Mammary epithelial cell (primary cell): ENCODE results near the gene GALNT17.

Source experiments
- EZH2 ChIP-seq: IDR thresholded peaks from 2 replicates; pipeline ENCODE4 v1.6.1; 2012; ENCODE audit warnings: low read length, inconsistent platforms, borderline replicate concordance
- TF ChIP-seq, protein P1 (sequence below), 2 donors: IDR thresholded peaks in 1 of 2; conservative IDR thresholded peaks in 1 of 2; 2 replicates each; pipeline ENCODE4 v1.5.1; 2011 to 2012; ENCODE audit warnings: inconsistent platforms in 2 of 2, low read length in 2 of 2, mild to moderate bottlenecking in 2 of 2, control low read depth in 1 of 2, low read depth in 1 of 2; ENCODE audit not compliant: insufficient read depth in 1 of 2; ENCODE audit errors: extremely low read depth in 1 of 2

DNA sequence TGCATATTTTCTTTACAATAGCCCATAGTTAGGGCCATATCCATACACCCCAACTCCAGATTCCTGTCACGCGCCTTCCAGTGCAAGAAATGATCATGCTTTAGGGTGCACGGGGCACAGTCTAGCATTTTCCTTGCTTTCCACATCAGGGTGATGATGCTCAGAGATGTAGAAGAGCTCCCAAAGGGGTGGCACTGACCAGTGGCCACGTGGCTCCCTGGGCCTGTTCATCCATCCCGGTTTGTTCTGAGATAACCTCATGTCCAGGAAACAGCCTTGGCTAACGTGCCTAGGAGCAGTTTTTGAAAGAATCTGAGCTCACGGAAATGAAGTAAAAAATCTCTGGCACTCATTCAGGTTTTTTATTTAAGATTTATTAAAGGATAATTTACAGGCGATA, 139.3 kb downstream of the GALNT17 start:
- TF ChIP-seq EZH2, result no peak
- TF ChIP-seq, protein P1, sequence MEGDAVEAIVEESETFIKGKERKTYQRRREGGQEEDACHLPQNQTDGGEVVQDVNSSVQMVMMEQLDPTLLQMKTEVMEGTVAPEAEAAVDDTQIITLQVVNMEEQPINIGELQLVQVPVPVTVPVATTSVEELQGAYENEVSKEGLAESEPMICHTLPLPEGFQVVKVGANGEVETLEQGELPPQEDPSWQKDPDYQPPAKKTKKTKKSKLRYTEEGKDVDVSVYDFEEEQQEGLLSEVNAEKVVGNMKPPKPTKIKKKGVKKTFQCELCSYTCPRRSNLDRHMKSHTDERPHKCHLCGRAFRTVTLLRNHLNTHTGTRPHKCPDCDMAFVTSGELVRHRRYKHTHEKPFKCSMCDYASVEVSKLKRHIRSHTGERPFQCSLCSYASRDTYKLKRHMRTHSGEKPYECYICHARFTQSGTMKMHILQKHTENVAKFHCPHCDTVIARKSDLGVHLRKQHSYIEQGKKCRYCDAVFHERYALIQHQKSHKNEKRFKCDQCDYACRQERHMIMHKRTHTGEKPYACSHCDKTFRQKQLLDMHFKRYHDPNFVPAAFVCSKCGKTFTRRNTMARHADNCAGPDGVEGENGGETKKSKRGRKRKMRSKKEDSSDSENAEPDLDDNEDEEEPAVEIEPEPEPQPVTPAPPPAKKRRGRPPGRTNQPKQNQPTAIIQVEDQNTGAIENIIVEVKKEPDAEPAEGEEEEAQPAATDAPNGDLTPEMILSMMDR (conservative IDR thresholded peaks at IDR 0.05 in 1 of 2, IDR thresholded peaks at IDR 0.05 in 1 of 2; ENCODE audit: extremely low read depth in 1 of 2, insufficient read depth in 1 of 2, low read depth in 1 of 2, low read length in 2 of 2), result no peak
